WI38 (cell line): ENCODE results near the gene OR7G3.

ENCODE experiments used
- H3K4me3 ChIP-seq: 2 replicates; pipeline ENCODE4 v1.5.1; 2011; ENCODE audit warnings: low read depth, mild to moderate bottlenecking, control low read depth, low read length
- CTCF ChIP-seq: IDR thresholded peaks from 2 replicates; pipeline ENCODE4 v1.5.1; 2012; ENCODE audit warnings: low read depth, mild to moderate bottlenecking, control low read depth, low read length

OR7G3 gene

GRCh38 chr19:9144920-9145319, 18.2 kb upstream of the OR7G3 start:
- H3K4me3 ChIP-seq, result no peak overlapping the region
- no peak for TF ChIP-seq CTCF

- TF ChIP-seq CTCF, result no peak
- peak within 1 kb of the TSS; percentile 99 for H3K4me3 ChIP-seq
Measured at GRCh38 chr19:9140159-9140874, 13.6 kb upstream of the OR7G3 start, which contains the start of gene ZNF317. Gene ZNF317, plus strand, starts transcription at chr19:9140397. Its CDS starts 15,620 bp downstream, at chr19:9156017.

GRCh38 chr19:9139609-9140158, 12.9 kb upstream of the OR7G3 start:
- no peak for TF ChIP-seq CTCF
- peak overlapping the region; percentile 99 for H3K4me3 ChIP-seq

GRCh38 chr19:9132422-9132821, 5.7 kb upstream of the OR7G3 start:
- TF ChIP-seq CTCF, result no peak
- H3K4me3 ChIP-seq, result no peak overlapping the region

- H3K4me3 ChIP-seq, result no peak overlapping the region
- no peak for TF ChIP-seq CTCF
Measured at GRCh38 chr19:9130965-9131364, 4.2 kb upstream of the OR7G3 start.

- TF ChIP-seq CTCF, result no peak
- H3K4me3 ChIP-seq, result no peak overlapping the region
Measured at GRCh38 chr19:9128171-9128570, 1.4 kb upstream of the OR7G3 start.

- H3K4me3 ChIP-seq, result no peak overlapping the region
- no peak for TF ChIP-seq CTCF
Measured at GRCh38 chr19:9116547-9116946, 10.2 kb downstream of the OR7G3 start.
